RWPE2 (cell line): ENCODE results near the gene MVD.
A peak's percentile ranks its signal among the peaks of the same experiment; 100 is the strongest.

Source experiments
- ATAC-seq: fragments of 200-7000 bp; cut with Tn5 transposase; 3 replicates; pipeline ENCODE4 v1.9.1; 2021; ENCODE audit warnings: low read depth
- DNase-seq: peaks from one replicate; pipeline ENCODE4 v3.0.0-alpha.2; 2020; ENCODE audit warnings: low spot score
- H3K27ac ChIP-seq: fragments of 450-650 bp; 2 replicates; pipeline ENCODE4 v1.5.1; 2017; ENCODE audit warnings: mild to moderate bottlenecking; ENCODE audit not compliant: poor library complexity, severe bottlenecking
- H3K27me3 ChIP-seq: fragments of 250-450 bp; sonication (Bioruptor Pico); 2 replicates; pipeline ENCODE4 v1.5.1; 2021; ENCODE audit warnings: mild to moderate bottlenecking, moderate library complexity; ENCODE audit not compliant: insufficient read depth, poor library complexity, severe bottlenecking
- H3K36me3 ChIP-seq: fragments of 250-450 bp; sonication (Bioruptor Pico); 2 replicates; pipeline ENCODE4 v1.5.1; 2020; ENCODE audit warnings: low read depth, mild to moderate bottlenecking, moderate library complexity
- H3K4me1 ChIP-seq: fragments of 250-450 bp; sonication (Bioruptor Pico); 2 replicates; pipeline ENCODE4 v1.5.1; 2021; ENCODE audit warnings: mild to moderate bottlenecking, moderate library complexity; ENCODE audit not compliant: insufficient read depth, poor library complexity, severe bottlenecking
- H3K4me3 ChIP-seq: fragments of 250-450 bp; sonication (Bioruptor Pico); 2 replicates; pipeline ENCODE4 v1.5.1; 2021; ENCODE audit warnings: mild to moderate bottlenecking, moderate library complexity; ENCODE audit not compliant: severe bottlenecking
- H3K9me3 ChIP-seq: fragments of 250-450 bp; sonication (Bioruptor Pico); 2 replicates; pipeline ENCODE4 v1.5.1; 2021; ENCODE audit warnings: mild to moderate bottlenecking, moderate library complexity; ENCODE audit not compliant: severe bottlenecking
- CTCF ChIP-seq: fragments of 450-650 bp; IDR thresholded peaks from one replicate; pipeline ENCODE4 v1.5.1; 2017; ENCODE audit warnings: mild to moderate bottlenecking, moderate library complexity; ENCODE audit not compliant: poor library complexity, severe bottlenecking

The MVD gene

GRCh38 chr16:88631384-88631783 is 31.5 kb downstream of the MVD start:
- no peak for TF ChIP-seq CTCF
- DNase-seq (no peak), ATAC-seq (no peak)
- H3K36me3 ChIP-seq = peaks cover 49% of the 10 kb centered on the region
- no peak overlapping the region for H3K4me3 ChIP-seq
- H3K27ac ChIP-seq = no peak overlapping the region
- no peaks in the 10 kb centered on the region for H3K4me1 ChIP-seq
- H3K9me3 ChIP-seq = no peaks in the 10 kb centered on the region
- H3K27me3 ChIP-seq = no peaks in the 10 kb centered on the region

- no peaks in the 10 kb centered on the region for H3K27me3 ChIP-seq
Observed at GRCh38 chr16:88630941-88631340, 31.9 kb downstream of the MVD start.

GRCh38 chr16:88630433-88630832 is 32.5 kb downstream of the MVD start:
- Histone ChIP-seq H3K36me3 (peaks cover 57% of the 10 kb centered on the region), H3K4me1 (no peaks in the 10 kb centered on the region), H3K4me3 (no peak overlapping the region), H3K27ac (no peak overlapping the region), H3K9me3 (no peaks in the 10 kb centered on the region), H3K27me3 (no peaks in the 10 kb centered on the region)
- TF ChIP-seq CTCF = no peak
- ATAC-seq (no peak), DNase-seq (no peak)

More at GRCh38 chr16:88630941-88631340, 31.9 kb downstream of the MVD start:
- ATAC-seq (no peak), DNase-seq (peak; percentile 64)
- no peaks in the 10 kb centered on the region for H3K4me1 ChIP-seq
- H3K36me3 ChIP-seq = peaks cover 53% of the 10 kb centered on the region
- H3K4me3 ChIP-seq = no peak overlapping the region
- H3K9me3 ChIP-seq = no peaks in the 10 kb centered on the region
- no peak for TF ChIP-seq CTCF
- H3K27ac ChIP-seq = no peak overlapping the region

- H3K9me3 ChIP-seq = no peaks in the 10 kb centered on the region
- ATAC-seq (no peak), DNase-seq (no peak)
- no peak overlapping the region for H3K4me3 ChIP-seq
- peaks cover 63% of the 10 kb centered on the region for H3K36me3 ChIP-seq
- no peak for TF ChIP-seq CTCF
- no peaks in the 10 kb centered on the region for H3K4me1 ChIP-seq
- no peak overlapping the region for H3K27ac ChIP-seq
- H3K27me3 ChIP-seq = no peaks in the 10 kb centered on the region
Observed at GRCh38 chr16:88629835-88630234, 33.1 kb downstream of the MVD start.

GRCh38 chr16:88628512-88628974 is 34.3 kb downstream of the MVD start:
- H3K27ac ChIP-seq = no peak overlapping the region
- no peaks in the 10 kb centered on the region for H3K27me3 ChIP-seq
- H3K36me3 ChIP-seq = peaks cover 76% of the 10 kb centered on the region
- H3K4me1 ChIP-seq = no peaks in the 10 kb centered on the region
- DNase-seq = no peak
- peak; percentile 32 for TF ChIP-seq CTCF
- peak; percentile 35; the same call in 2 of the 3 replicates for ATAC-seq
- H3K9me3 ChIP-seq = no peaks in the 10 kb centered on the region
- no peak overlapping the region for H3K4me3 ChIP-seq
